KMS-11 (cell line): ENCODE results near the gene TIMM44.

Source experiments
- H2AFZ ChIP-seq: fragments of 200-600 bp; sonication (generic); 2 replicates; pipeline ENCODE4 v1.6.1; 2016; ENCODE audit warnings: antibody characterized with exemption, mixed run types, low read depth
- H3K27ac ChIP-seq: fragments of 200-600 bp; sonication (generic); 2 replicates; pipeline ENCODE4 v1.6.1; 2016; ENCODE audit warnings: mild to moderate bottlenecking, mixed run types
- H3K27me3 ChIP-seq: fragments of 200-600 bp; sonication (generic); 2 replicates; pipeline ENCODE4 v1.6.1; 2017; ENCODE audit warnings: mild to moderate bottlenecking, low read depth, mixed run types, moderate library complexity; ENCODE audit not compliant: insufficient read depth
- H3K36me3 ChIP-seq: fragments of 200-600 bp; sonication (generic); 2 replicates; pipeline ENCODE4 v1.6.1; 2017; ENCODE audit warnings: mild to moderate bottlenecking, mixed run types; ENCODE audit not compliant: insufficient read depth
- H3K4me1 ChIP-seq: fragments of 200-600 bp; sonication (generic); 2 replicates; pipeline ENCODE4 v1.6.1; 2016; ENCODE audit warnings: mild to moderate bottlenecking, low read depth, mixed run types; ENCODE audit not compliant: poor library complexity, severe bottlenecking
- H3K4me2 ChIP-seq: fragments of 200-600 bp; sonication (generic); 2 replicates; pipeline ENCODE4 v1.7.0; 2016; ENCODE audit warnings: mild to moderate bottlenecking, mixed run types
- H3K4me3 ChIP-seq: fragments of 200-600 bp; sonication (generic); IDR thresholded peaks from 2 replicates; pipeline ENCODE4 v1.6.1; 2017; ENCODE audit warnings: low read depth, low read length, mixed read lengths; ENCODE audit not compliant: insufficient read depth
- H3K79me2 ChIP-seq: fragments of 200-600 bp; sonication (generic); 2 replicates; pipeline ENCODE4 v1.6.1; 2016; ENCODE audit warnings: low read depth, mixed run types; ENCODE audit not compliant: insufficient read depth
- H3K9ac ChIP-seq: fragments of 200-600 bp; sonication (generic); 2 replicates; pipeline ENCODE4 v1.6.1; 2016; ENCODE audit warnings: mild to moderate bottlenecking, mixed run types
- H4K20me1 ChIP-seq: fragments of 200-600 bp; sonication (generic); 2 replicates; pipeline ENCODE4 v1.6.1; 2016; ENCODE audit warnings: mild to moderate bottlenecking, mixed run types; ENCODE audit not compliant: insufficient read depth
- CTCF ChIP-seq: fragments of 200-600 bp; sonication (generic); conservative IDR thresholded peaks from 2 replicates; pipeline ENCODE4 v1.6.1; 2017; ENCODE audit warnings: low read depth, mild to moderate bottlenecking, antibody characterized with exemption, low read length, moderate library complexity, mixed read lengths

Gene TIMM44

GRCh38 chr19:7879111-7879807, 64.2 kb downstream of the TIMM44 start:
- Histone ChIP-seq H3K79me2 (no peaks in the 10 kb centered on the region), H3K4me1 (no peaks in the 10 kb centered on the region)

GRCh38 chr19:7877249-7877836, 66.1 kb downstream of the TIMM44 start:
- H3K4me2 ChIP-seq: no peak overlapping the region
- H3K4me1 ChIP-seq: peaks cover 8% of the 10 kb centered on the region
- H4K20me1 ChIP-seq: no peaks in the 10 kb centered on the region
- H3K4me3 ChIP-seq: no peak overlapping the region
- no peaks in the 10 kb centered on the region for H3K79me2 ChIP-seq
- H3K9ac ChIP-seq: no peak overlapping the region
- no peak overlapping the region for H2AFZ ChIP-seq
- TF ChIP-seq CTCF: no peak
- no peaks in the 10 kb centered on the region; the same call in 1 of the 2 replicates for H3K27me3 ChIP-seq
- no peaks in the 10 kb centered on the region for H3K36me3 ChIP-seq
- H3K27ac ChIP-seq: no peak overlapping the region

More at GRCh38 chr19:7879111-7879807, 64.2 kb downstream of the TIMM44 start:
- Histone ChIP-seq H3K36me3 (no peaks in the 10 kb centered on the region), H3K27me3 (no peaks in the 10 kb centered on the region; the same call in 1 of the 2 replicates), H4K20me1 (no peaks in the 10 kb centered on the region), H3K9ac (no peak overlapping the region), H3K27ac (no peak overlapping the region), H3K4me3 (no peak overlapping the region), H2AFZ (no peak overlapping the region), H3K4me2 (no peak overlapping the region)
- no peak for TF ChIP-seq CTCF
